CD4-positive, alpha-beta T cell treated with Interleukin-10 for 1 hour (primary cell): ENCODE measurements around the gene FOXP2.

Experiments
- DNase-seq: peaks from one replicate; pipeline ENCODE4 v3.0.0-alpha.2; 2020

FOXP2 gene

GRCh38 chr7:114741911-114742310 is 327.3 kb downstream of the FOXP2 start:
- no peak for DNase-seq
